Measurements from ENCODE around the gene SLC10A2. TPM values are rescaled to one million over a fixed set of nuclear protein-coding genes. Genes with fewer than 3 reads are reported as not detected.
"Not testable (repeated sequence)": the region's sequence is repeated elsewhere in the genome, so short reads cannot be mapped to it uniquely, and the experiment has no call there.

The SLC10A2 gene, protein sequence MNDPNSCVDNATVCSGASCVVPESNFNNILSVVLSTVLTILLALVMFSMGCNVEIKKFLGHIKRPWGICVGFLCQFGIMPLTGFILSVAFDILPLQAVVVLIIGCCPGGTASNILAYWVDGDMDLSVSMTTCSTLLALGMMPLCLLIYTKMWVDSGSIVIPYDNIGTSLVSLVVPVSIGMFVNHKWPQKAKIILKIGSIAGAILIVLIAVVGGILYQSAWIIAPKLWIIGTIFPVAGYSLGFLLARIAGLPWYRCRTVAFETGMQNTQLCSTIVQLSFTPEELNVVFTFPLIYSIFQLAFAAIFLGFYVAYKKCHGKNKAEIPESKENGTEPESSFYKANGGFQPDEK
- not detected in 2 replicates for total RNA-seq

DNA sequence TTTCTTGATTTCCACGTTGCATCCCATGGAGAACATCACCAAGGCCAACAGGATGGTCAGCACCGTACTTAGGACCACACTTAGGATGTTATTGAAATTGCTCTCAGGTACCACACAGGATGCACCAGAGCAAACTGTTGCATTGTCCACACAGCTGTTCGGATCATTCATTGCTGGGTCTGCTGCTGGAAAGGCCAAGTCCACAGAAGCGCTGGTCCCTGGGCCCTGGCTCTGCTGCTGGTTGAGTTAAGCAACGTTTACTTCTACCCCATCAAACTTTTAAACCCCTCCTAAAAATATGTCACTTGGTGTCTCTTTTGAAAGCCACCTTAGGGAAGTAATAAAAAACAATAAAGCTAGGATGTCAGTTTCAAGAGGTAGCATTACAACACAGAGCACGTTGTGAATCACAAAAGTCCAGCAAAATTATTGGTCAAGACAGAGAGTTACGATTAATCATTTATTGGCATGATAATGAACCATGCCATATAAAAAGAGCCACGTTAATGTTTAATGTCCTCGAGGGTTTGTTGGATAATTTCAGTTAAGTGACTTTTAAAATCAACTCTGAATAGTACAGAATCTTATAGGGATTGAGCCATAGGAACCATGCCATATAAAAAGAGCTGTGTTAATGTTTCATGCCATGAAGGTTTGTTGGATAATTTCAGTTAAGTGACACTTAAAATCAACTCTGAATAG lies at the start of gene SLC10A2:
TSS of gene SLC10A2 (minus strand) at position 339 of the 702 bp plus-strand sequence. CDS start at position 171, 168 bp downstream.
- Mint-ChIP-seq H3K27ac (no peak within 1 kb of the TSS), H3K4me3 (no peak within 1 kb of the TSS), H3K9me3 (no peaks in the 10 kb centered on the region), H3K4me1 (ENCODE audit: low read depth) (no peaks in the 10 kb centered on the region), H3K36me3 (ENCODE audit: low read depth) (no peaks in the 10 kb centered on the region), H3K27me3 (ENCODE audit: insufficient read depth) (no peaks in the 10 kb centered on the region)
- no peak for DNase-seq (ENCODE audit: low spot score)
- intact Hi-C loops (cut with micrococcal nuclease): no loop called here

DNA sequence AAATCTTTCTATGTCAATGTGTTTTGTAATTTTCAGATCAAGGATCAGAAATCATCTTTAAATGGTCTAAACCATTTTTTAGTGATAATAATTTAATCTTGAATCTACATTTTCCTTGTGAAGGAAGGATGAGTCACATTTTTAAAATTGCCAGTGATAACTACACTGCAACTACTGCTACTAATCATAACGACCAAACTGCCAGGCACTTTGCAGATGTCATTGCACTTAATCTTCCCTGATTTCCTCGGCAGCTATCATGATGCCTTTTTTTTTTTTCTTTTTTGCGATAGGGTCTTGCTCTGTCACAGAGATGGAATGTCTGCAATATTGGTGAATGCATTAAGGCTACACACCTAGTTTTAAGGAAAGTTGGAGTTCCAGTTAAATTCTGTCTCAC lies 41.4 kb upstream of the SLC10A2 start:
- no peak for DNase-seq (ENCODE audit: low spot score)
- intact Hi-C loops (cut with micrococcal nuclease): no loop called here
- Mint-ChIP-seq H3K27ac (no peak overlapping the region), H3K9me3 (no peaks in the 10 kb centered on the region), H3K27me3 (ENCODE audit: insufficient read depth) (peaks cover 2% of the 10 kb centered on the region), H3K4me3 (no peak overlapping the region), H3K36me3 (ENCODE audit: low read depth) (no peaks in the 10 kb centered on the region), H3K4me1 (ENCODE audit: low read depth) (no peaks in the 10 kb centered on the region)

DNA sequence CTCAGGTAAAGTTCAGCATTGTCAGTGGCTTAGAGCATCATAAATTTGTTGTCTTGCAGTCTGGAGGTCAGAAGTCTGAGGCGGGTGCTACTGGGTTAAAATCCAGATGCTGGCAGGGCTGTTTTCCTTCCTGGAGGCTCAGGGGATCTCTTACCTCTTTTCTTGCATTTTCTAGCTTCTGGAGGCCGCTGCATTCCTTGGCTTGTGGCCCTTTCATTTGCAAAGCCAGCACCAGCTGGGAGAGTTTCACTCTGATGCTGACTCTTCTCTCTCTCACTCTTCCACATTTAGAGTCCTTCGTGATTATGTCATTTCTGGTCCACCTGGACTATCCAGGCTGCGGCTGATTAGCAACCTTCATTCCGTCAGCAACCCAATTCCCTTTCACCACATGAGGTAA lies 38.1 kb upstream of the SLC10A2 start:
- H3K9me3 Mint-ChIP-seq: no peaks in the 10 kb centered on the region
- no peak overlapping the region for H3K4me3 Mint-ChIP-seq
- peaks cover 2% of the 10 kb centered on the region for H3K27me3 Mint-ChIP-seq (ENCODE audit: insufficient read depth)
- H3K4me1 Mint-ChIP-seq (ENCODE audit: low read depth): no peaks in the 10 kb centered on the region
- no peak for DNase-seq (ENCODE audit: low spot score)
- intact Hi-C loops (cut with micrococcal nuclease): no loop called here
- no peak overlapping the region for H3K27ac Mint-ChIP-seq
- H3K36me3 Mint-ChIP-seq (ENCODE audit: low read depth): no peaks in the 10 kb centered on the region

DNA sequence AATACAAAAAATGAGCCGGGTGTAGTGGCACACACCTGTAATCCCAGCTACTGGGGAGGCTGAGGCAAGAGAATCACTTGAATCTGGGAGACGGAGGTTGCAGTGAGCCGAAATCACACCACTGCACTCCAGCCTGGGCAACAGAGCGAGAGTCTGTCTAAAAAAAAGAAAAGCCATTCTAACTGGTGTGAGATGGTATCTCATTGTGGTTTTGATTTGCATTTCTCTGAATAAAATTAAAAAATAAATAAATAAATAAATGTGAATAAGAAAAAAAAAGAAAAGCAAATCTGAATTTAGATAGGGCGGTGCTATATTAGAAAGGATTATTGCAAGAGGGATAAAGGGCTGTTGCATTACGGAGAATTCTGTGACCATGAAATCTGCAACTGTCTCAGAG lies 37.2 kb upstream of the SLC10A2 start:
- H3K27ac Mint-ChIP-seq; DNase-seq (ENCODE audit: low spot score); H3K9me3 Mint-ChIP-seq; H3K27me3 Mint-ChIP-seq (ENCODE audit: insufficient read depth); H3K4me3 Mint-ChIP-seq; intact Hi-C loops (cut with micrococcal nuclease); H3K4me1 Mint-ChIP-seq (ENCODE audit: low read depth); H3K36me3 Mint-ChIP-seq (ENCODE audit: low read depth): not testable (repeated sequence)

DNA sequence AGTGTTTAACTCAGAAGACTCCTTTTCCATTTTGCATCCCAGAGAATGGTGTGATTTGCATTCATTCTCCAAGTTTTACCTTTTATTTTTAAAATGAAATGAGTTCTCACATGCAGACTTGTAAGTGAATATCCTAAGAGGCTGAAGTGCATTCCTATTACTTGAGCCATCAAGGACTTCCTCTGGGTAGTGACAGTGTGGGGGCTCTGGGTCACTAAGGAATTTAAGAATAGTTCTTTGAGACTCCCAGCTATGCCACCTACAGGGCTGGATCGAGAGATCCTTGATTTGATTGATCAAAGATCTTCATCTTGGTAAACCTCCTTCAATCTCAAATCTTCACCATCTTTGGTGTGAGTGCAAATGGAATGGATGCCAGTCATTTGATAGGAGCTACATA lies 36.3 kb upstream of the SLC10A2 start:
- Mint-ChIP-seq H3K36me3 (ENCODE audit: low read depth) (no peaks in the 10 kb centered on the region), H3K27me3 (ENCODE audit: insufficient read depth) (peaks cover 2% of the 10 kb centered on the region), H3K4me3 (no peak overlapping the region), H3K9me3 (no peaks in the 10 kb centered on the region), H3K4me1 (ENCODE audit: low read depth) (no peaks in the 10 kb centered on the region), H3K27ac (no peak overlapping the region)
- no peak for DNase-seq (ENCODE audit: low spot score)
- intact Hi-C loops (cut with micrococcal nuclease): no loop called here

DNA sequence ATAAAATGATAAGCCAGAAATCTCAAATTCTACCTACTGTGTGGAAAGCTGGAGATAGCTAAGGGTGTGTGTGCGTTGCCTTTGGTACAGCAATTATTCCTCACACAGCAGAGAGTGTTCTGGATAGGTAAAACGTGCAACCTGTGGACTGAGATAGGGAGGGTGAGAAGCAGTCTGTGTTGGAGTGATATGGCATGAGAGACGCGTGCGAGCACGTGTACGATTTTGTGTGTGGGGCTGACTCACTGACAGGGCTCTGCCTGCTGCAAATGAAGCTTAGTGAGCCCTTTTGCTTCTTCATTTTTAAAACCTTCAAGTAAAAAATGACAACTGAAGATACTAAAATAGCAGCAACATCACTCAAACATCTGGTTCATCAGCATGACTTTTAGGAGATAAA lies 35.7 kb upstream of the SLC10A2 start:
- Mint-ChIP-seq H3K4me1 (ENCODE audit: low read depth) (no peaks in the 10 kb centered on the region), H3K9me3 (no peaks in the 10 kb centered on the region), H3K36me3 (ENCODE audit: low read depth) (no peaks in the 10 kb centered on the region), H3K27ac (no peak overlapping the region), H3K4me3 (no peak overlapping the region), H3K27me3 (ENCODE audit: insufficient read depth) (no peaks in the 10 kb centered on the region)
- DNase-seq (ENCODE audit: low spot score): no peak
- intact Hi-C loops (cut with micrococcal nuclease): no loop called here

DNA sequence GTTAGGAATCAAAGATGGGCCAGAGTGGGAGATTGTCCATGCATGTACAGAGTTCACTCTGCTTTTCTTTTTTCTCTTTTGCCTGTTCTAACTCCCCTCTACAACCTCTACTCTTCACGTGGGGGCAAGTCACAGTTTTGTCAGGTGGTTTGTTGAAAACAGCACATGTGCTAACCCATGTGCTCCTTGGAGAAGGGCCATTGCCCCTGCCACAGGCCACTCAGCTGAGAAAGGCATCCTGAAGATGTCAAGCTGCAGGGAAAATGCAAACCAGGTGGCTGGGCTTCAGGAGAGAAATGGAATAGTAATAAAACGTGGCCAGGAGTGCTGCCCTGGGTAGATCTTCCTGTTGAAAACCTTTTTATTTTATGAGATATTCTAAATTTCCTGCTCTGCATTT lies 35.3 kb upstream of the SLC10A2 start:
- no peaks in the 10 kb centered on the region for H3K27me3 Mint-ChIP-seq (ENCODE audit: insufficient read depth)
- no peak overlapping the region for H3K4me3 Mint-ChIP-seq
- H3K36me3 Mint-ChIP-seq (ENCODE audit: low read depth): no peaks in the 10 kb centered on the region

DNA sequence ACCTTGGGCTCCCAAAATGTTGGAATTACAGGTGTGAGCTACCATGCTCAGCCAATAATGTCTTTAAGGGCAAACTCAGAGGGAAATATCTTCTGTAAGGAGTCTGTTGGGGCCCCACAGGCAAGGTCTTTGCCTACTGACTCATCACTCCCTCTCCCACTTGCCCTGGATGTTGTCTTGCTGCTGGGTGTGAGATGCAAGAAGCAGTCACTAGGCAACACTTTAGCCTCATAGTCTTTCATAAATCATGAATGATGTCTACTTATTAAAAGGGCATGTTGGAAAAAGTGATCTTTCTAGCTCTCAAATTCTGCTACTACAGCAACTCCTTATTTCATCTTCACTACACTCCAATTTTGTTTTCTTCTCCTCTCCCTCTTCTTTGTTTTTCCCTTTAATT lies 34.6 kb upstream of the SLC10A2 start:
- H3K36me3 Mint-ChIP-seq (ENCODE audit: low read depth): no peaks in the 10 kb centered on the region
- no peaks in the 10 kb centered on the region for H3K4me1 Mint-ChIP-seq (ENCODE audit: low read depth)
- no peaks in the 10 kb centered on the region for H3K9me3 Mint-ChIP-seq
- intact Hi-C loops (cut with micrococcal nuclease): no loop called here
- H3K27ac Mint-ChIP-seq: no peak overlapping the region
- H3K4me3 Mint-ChIP-seq: no peak overlapping the region
- no peaks in the 10 kb centered on the region for H3K27me3 Mint-ChIP-seq (ENCODE audit: insufficient read depth)
- DNase-seq (ENCODE audit: low spot score): no peak

More for the DNA sequence above, 35.3 kb upstream of the SLC10A2 start:
- intact Hi-C loops (cut with micrococcal nuclease): no loop called here
- H3K4me1 Mint-ChIP-seq (ENCODE audit: low read depth): no peaks in the 10 kb centered on the region
- no peak for DNase-seq (ENCODE audit: low spot score)
- H3K9me3 Mint-ChIP-seq: no peaks in the 10 kb centered on the region
- no peak overlapping the region for H3K27ac Mint-ChIP-seq

DNA sequence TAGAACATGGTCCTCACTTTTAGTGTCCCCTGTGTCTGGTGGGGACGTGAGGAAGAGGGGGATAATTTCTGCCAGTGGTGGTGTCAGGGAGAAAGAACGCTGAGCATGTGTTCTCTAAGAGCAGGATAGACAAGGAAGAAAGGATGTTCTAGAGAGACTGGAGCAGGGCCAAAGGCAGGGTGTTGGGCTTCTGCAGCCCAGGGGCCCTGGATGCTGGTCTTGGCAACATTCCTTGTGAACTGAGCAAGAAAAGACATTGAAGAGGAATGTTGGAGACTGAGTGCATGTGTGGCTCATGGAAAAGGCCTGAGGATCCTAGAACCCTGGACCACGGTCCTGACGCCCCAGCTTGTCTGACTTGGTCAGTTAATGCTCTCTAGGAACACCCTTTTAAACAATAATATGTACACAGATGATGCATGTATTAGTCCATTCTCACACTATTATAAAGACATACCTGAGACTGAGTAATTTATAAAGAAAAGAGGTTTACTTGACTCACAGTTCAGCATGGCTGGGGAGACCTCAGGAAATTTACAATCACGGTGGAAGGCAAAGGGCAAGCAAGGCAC lies 33.6 kb upstream of the SLC10A2 start:
- H3K9me3 Mint-ChIP-seq: no peaks in the 10 kb centered on the region

DNA sequence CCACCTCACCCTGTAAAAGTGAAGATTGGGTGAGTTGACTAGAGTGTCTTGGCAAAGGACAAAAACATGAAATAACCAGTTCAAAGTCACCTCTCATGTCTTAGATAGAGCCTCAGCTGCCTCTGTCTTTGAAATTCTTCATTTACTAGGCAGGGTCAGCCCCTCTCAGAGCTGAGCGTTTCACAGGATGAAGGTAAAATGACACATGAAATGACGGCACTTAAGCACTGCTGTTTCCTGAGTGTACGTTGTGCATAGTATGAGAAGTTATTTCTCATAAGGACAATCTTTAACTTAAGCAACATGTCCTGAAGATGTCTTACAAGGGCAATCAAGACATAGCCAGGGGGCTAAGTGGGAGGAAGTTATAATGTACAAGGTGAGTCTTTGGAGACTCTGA lies 32.3 kb upstream of the SLC10A2 start:
- no peaks in the 10 kb centered on the region for H3K4me1 Mint-ChIP-seq (ENCODE audit: low read depth)
- H3K9me3 Mint-ChIP-seq: peaks cover 12% of the 10 kb centered on the region
- DNase-seq (ENCODE audit: low spot score): no peak
- no peak overlapping the region for H3K4me3 Mint-ChIP-seq
- intact Hi-C loops (cut with micrococcal nuclease): no loop called here
- H3K36me3 Mint-ChIP-seq (ENCODE audit: low read depth): no peaks in the 10 kb centered on the region
- no peak overlapping the region for H3K27ac Mint-ChIP-seq
- no peaks in the 10 kb centered on the region for H3K27me3 Mint-ChIP-seq (ENCODE audit: insufficient read depth)

More for the DNA sequence above, 33.6 kb upstream of the SLC10A2 start:
- H3K4me1 Mint-ChIP-seq (ENCODE audit: low read depth): no peaks in the 10 kb centered on the region
- no peak for DNase-seq (ENCODE audit: low spot score)
- no peaks in the 10 kb centered on the region for H3K27me3 Mint-ChIP-seq (ENCODE audit: insufficient read depth)
- no peak overlapping the region for H3K27ac Mint-ChIP-seq
- intact Hi-C loops (cut with micrococcal nuclease): no loop called here
- H3K4me3 Mint-ChIP-seq: no peak overlapping the region
- no peaks in the 10 kb centered on the region for H3K36me3 Mint-ChIP-seq (ENCODE audit: low read depth)

DNA sequence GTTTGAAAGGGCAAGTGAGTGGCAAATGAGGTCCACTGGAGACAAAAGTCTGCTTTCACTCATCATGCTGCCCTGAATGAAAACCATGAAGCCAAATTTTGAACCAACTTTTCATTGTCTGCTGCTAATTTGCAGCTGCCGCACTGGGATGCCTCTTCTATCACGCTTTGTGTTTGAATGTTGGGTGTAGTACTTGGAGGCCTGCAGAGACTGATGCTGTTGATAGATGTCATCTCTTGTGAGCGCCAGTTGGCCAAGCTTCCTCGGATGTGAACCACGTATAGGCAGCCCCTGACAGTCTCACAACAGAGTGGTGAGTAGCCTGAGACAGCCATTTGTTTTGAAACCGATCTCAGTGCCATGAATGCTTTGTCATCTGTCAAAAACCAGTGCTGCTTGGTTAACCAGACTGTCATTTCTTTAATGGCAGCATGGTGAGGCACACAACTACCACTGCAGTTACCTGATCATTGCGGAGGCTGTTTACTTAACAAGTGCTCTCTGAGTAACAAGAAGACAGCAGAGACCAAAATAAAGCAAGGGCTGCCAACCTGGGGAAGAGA lies 31.2 kb upstream of the SLC10A2 start:
- H3K9me3 Mint-ChIP-seq: peaks cover 16% of the 10 kb centered on the region
- H3K4me3 Mint-ChIP-seq: no peak overlapping the region
- no peaks in the 10 kb centered on the region for H3K27me3 Mint-ChIP-seq (ENCODE audit: insufficient read depth)
- H3K4me1 Mint-ChIP-seq (ENCODE audit: low read depth): no peaks in the 10 kb centered on the region
- H3K36me3 Mint-ChIP-seq (ENCODE audit: low read depth): no peaks in the 10 kb centered on the region
- no peak overlapping the region for H3K27ac Mint-ChIP-seq
- no peak for DNase-seq (ENCODE audit: low spot score)
- intact Hi-C loops (cut with micrococcal nuclease): no loop called here

DNA sequence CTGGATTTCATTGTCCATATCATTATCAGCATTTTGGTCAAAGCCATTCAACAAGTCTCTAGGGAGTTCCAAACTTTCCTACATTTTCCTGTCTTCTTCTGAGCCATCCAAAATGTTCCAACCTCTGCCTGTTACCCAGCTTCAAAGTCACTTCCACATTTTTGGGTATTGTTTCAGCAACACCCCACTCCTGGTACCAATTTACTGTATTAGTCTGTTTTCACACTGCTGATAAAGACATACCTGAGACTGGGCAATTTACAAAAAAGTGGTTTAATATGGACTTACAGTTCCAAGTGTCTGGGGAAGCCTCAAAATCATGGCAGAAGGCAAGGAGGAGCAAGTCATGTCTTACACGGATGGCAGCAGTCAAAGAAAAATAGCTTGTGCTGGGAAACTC lies 27.4 kb upstream of the SLC10A2 start:
- peaks cover 23% of the 10 kb centered on the region for H3K9me3 Mint-ChIP-seq
- not testable (repeated sequence) for H3K4me3 Mint-ChIP-seq

DNA sequence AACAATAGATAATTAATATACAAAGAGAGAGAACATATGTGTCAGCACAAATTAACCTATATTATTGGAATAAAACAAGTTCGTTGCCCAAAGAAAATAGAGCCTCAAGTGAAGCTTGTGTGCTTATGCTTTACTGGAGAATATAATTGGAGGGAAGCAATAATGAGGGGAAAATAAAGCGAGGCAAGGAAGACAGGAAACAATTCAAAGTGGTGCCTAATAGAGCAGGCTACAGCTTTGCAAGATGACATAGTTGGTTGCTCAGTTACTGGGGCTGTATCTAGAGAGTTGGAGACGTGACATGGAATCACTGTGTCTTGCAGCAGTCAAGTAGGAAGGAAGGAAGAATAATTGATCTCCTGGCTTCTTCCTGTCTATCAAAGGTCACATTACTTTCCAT lies 21.1 kb upstream of the SLC10A2 start:
- peaks cover 6% of the 10 kb centered on the region for H3K9me3 Mint-ChIP-seq
- H3K4me1 Mint-ChIP-seq (ENCODE audit: low read depth): no peaks in the 10 kb centered on the region
- DNase-seq (ENCODE audit: low spot score): no peak
- H3K27me3 Mint-ChIP-seq (ENCODE audit: insufficient read depth): no peaks in the 10 kb centered on the region
- H3K4me3 Mint-ChIP-seq: no peak overlapping the region
- intact Hi-C loops (cut with micrococcal nuclease): no loop called here
- H3K27ac Mint-ChIP-seq: no peak overlapping the region
- H3K36me3 Mint-ChIP-seq (ENCODE audit: low read depth): no peaks in the 10 kb centered on the region

More for the DNA sequence above, 27.4 kb upstream of the SLC10A2 start:
- H3K4me1 Mint-ChIP-seq (ENCODE audit: low read depth); H3K27ac Mint-ChIP-seq; H3K27me3 Mint-ChIP-seq (ENCODE audit: insufficient read depth); H3K36me3 Mint-ChIP-seq (ENCODE audit: low read depth); intact Hi-C loops (cut with micrococcal nuclease); DNase-seq (ENCODE audit: low spot score): not testable (repeated sequence)

Measured in activated T-helper 1 cell treated with anti-CD3 and anti-CD28 coated beads, Interleukin-12 subunit alpha, Interleukin-12 subunit beta, Interleukin-2, Interleukin-4 antibody, amounts not matched to agents 30 ng/mL and 10 ng/mL and 1 ng/mL, durations not matched to agents 14 hours and 24 hours and 36 hours (primary cell).